GM12891 (cell line): Measurements from ENCODE around the gene PRR19.

Source experiments
- POLR2A ChIP-seq: IDR thresholded peaks from 2 replicates; pipeline ENCODE4 v1.6.1; 2011; ENCODE audit warnings: low read depth, low read length, control low read depth
- POLR2AphosphoS5 ChIP-seq: IDR thresholded peaks from 2 replicates; pipeline ENCODE4 v1.6.1; 2011; ENCODE audit warnings: low read depth, low read length, control low read depth
- SPI1 ChIP-seq: IDR thresholded peaks from 2 replicates; pipeline ENCODE4 v1.6.1; 2011; ENCODE audit warnings: low read depth, low read length, control low read depth

- TF ChIP-seq POLR2AphosphoS5 = no peak
- TF ChIP-seq POLR2A = no peak
- TF ChIP-seq SPI1 = no peak
These were observed 33.0 kb upstream of the PRR19 start, which contains the start of gene CIC for GRCh38 chr19:42268704-42269477.
